ENCODE results near the gene PTGES3L. TPM values are rescaled to one million over a fixed set of nuclear protein-coding genes. Genes with fewer than 3 reads are reported as not detected.
"Not testable (repeated sequence)": the region's sequence is repeated elsewhere in the genome, so short reads cannot be mapped to it uniquely, and the experiment has no call there.

PTGES3L gene
- total and polyA plus RNA-seq, 4 donors, result 2.5 to 6.6 (median 4.4) TPM

- intact Hi-C loops (cut with DNase I), result no loop called here
- no peaks in the 10 kb centered on the region for H3K9me3 ChIP-seq (ENCODE audit: control insufficient read depth, low read length)
- H3K27me3 ChIP-seq (ENCODE audit: control insufficient read depth in 1 of 2, insufficient read depth in 2 of 2, low read length in 1 of 2), result no peaks in the 10 kb centered on the region
- H3K4me3 ChIP-seq (ENCODE audit: low read length in 2 of 2), result no peak overlapping the region
- H3K36me3 ChIP-seq (ENCODE audit: control insufficient read depth in 1 of 2, insufficient read depth in 2 of 2, low read length in 1 of 2), result no peaks in the 10 kb centered on the region
- H3K27ac ChIP-seq (ENCODE audit: low read depth in 1 of 2, low read length in 2 of 2), result no peak overlapping the region
- no peak for ATAC-seq (ENCODE audit: low FRiP score)
- 90% methylated on average over 10 of the region's 10 CpGs for WGBS, 2 donors
- no peak for DNase-seq
- H3K4me1 ChIP-seq (ENCODE audit: control insufficient read depth in 1 of 2, insufficient read depth in 2 of 2, low read length in 2 of 2), result peaks cover 3% of the 10 kb centered on the region in 2 donors
Measured at GRCh38 chr17:42920106-42920900, 59.6 kb downstream of the PTGES3L start.

GRCh38 chr17:42919522-42920077 lies 60.3 kb downstream of the PTGES3L start:
- not testable (repeated sequence) for H3K27me3 ChIP-seq (ENCODE audit: control insufficient read depth in 1 of 2, insufficient read depth in 2 of 2, low read length in 1 of 2); ATAC-seq (ENCODE audit: low FRiP score); H3K27ac ChIP-seq (ENCODE audit: low read depth in 1 of 2, low read length in 2 of 2)

GRCh38 chr17:42918902-42919521 lies 60.9 kb downstream of the PTGES3L start:
- H3K36me3 ChIP-seq (ENCODE audit: control insufficient read depth in 1 of 2, insufficient read depth in 2 of 2, low read length in 1 of 2), result no peaks in the 10 kb centered on the region
- no peaks in the 10 kb centered on the region for H3K27me3 ChIP-seq (ENCODE audit: control insufficient read depth in 1 of 2, insufficient read depth in 2 of 2, low read length in 1 of 2)
- no peak overlapping the region for H3K4me3 ChIP-seq (ENCODE audit: low read length in 2 of 2)
- intact Hi-C loops (cut with DNase I), result no loop called here
- DNase-seq, result no peak
- 33 to 40% methylated on average over 3 of the region's 3 CpGs for WGBS, 2 donors
- H3K4me1 ChIP-seq (ENCODE audit: control insufficient read depth in 1 of 2, insufficient read depth in 2 of 2, low read length in 2 of 2), result peaks cover 3% of the 10 kb centered on the region in 2 donors
- no peak overlapping the region for H3K27ac ChIP-seq (ENCODE audit: low read depth in 1 of 2, low read length in 2 of 2)
- no peaks in the 10 kb centered on the region for H3K9me3 ChIP-seq (ENCODE audit: control insufficient read depth, low read length)
- no peak for ATAC-seq (ENCODE audit: low FRiP score)

More at GRCh38 chr17:42919522-42920077, 60.3 kb downstream of the PTGES3L start:
- H3K36me3 ChIP-seq (ENCODE audit: control insufficient read depth in 1 of 2, insufficient read depth in 2 of 2, low read length in 1 of 2); H3K4me1 ChIP-seq (ENCODE audit: control insufficient read depth in 1 of 2, insufficient read depth in 2 of 2, low read length in 2 of 2); intact Hi-C loops (cut with DNase I); DNase-seq; H3K9me3 ChIP-seq (ENCODE audit: control insufficient read depth, low read length); H3K4me3 ChIP-seq (ENCODE audit: low read length in 2 of 2): not testable (repeated sequence)
- 92 to 95% methylated on average over 10 of the region's 10 CpGs for WGBS, 2 donors

Other genes starting within 250 kb of the PTGES3L start
- gene EZH1, start 235.0 kb downstream of the PTGES3L start, total RNA-seq, result 10 to 100 TPM; 62.5 to 72.4 TPM
- 10 to 100 TPM; 22.4 to 41.7 TPM for gene EZH1, start 235.0 kb downstream of the PTGES3L start, polyA plus RNA-seq
- gene RAMP2, start 218.9 kb downstream of the PTGES3L start, total RNA-seq, result 10 to 100 TPM; 27.1 to 77.7 TPM
- gene RAMP2, start 218.9 kb downstream of the PTGES3L start, polyA plus RNA-seq, result 10 to 100 TPM in 1 of 2 donors, 1 to 10 TPM in 1; 8.1 to 14.5 TPM
- gene VPS25, start 206.6 kb downstream of the PTGES3L start, total RNA-seq, result 10 to 100 TPM; 31.2 to 33.8 TPM
- 10 to 100 TPM; 45.5 to 46.8 TPM for gene VPS25, start 206.6 kb downstream of the PTGES3L start, polyA plus RNA-seq
- under 1 TPM; 0.19 to 0.24 TPM for gene WNK4, start 199.5 kb downstream of the PTGES3L start, total RNA-seq
- 1 to 10 TPM in 1 of 2 donors, not detected in 1; 1.1 TPM for gene WNK4, start 199.5 kb downstream of the PTGES3L start, polyA plus RNA-seq
- gene COA3, start 181.4 kb downstream of the PTGES3L start, total RNA-seq, result 10 to 100 TPM; 31.7 to 34.8 TPM
- 100 to 1,000 TPM in 1 of 2 donors, 10 to 100 TPM in 1; 75.9 to 117 TPM for gene COA3, start 181.4 kb downstream of the PTGES3L start, polyA plus RNA-seq
- under 1 TPM in 1 of 2 donors, not detected in 1; 0.81 TPM for gene CNTD1, start 181.2 kb downstream of the PTGES3L start, total RNA-seq
- 1 to 10 TPM in 1 of 2 donors, under 1 TPM in 1; 0.33 to 2.1 TPM for gene CNTD1, start 181.2 kb downstream of the PTGES3L start, polyA plus RNA-seq
- 10 to 100 TPM; 66.9 to 76.9 TPM for gene BECN1, start 155.8 kb downstream of the PTGES3L start, total RNA-seq
- gene BECN1, start 155.8 kb downstream of the PTGES3L start, polyA plus RNA-seq, result 100 to 1,000 TPM in 1 of 2 donors, 10 to 100 TPM in 1; 67.8 to 105 TPM
- 10 to 100 TPM; 57.7 to 69.8 TPM for gene PSME3, start 146.7 kb downstream of the PTGES3L start, total RNA-seq
- gene PSME3, start 146.7 kb downstream of the PTGES3L start, polyA plus RNA-seq, result 10 to 100 TPM; 41.1 to 58.6 TPM
- gene AOC2, start 135.5 kb downstream of the PTGES3L start, total RNA-seq, result 1 to 10 TPM; 1.8 to 2.6 TPM
- gene AOC2, start 135.5 kb downstream of the PTGES3L start, polyA plus RNA-seq, result under 1 TPM; 0.25 to 0.38 TPM
- gene AOC3, start 128.9 kb downstream of the PTGES3L start, total RNA-seq, result 100 to 1,000 TPM; 270 to 344 TPM
- 100 to 1,000 TPM in 1 of 2 donors, 10 to 100 TPM in 1; 82.1 to 107 TPM for gene AOC3, start 128.9 kb downstream of the PTGES3L start, polyA plus RNA-seq
- gene G6PC1, start 79.3 kb downstream of the PTGES3L start, total RNA-seq, result not detected
- 1 to 10 TPM in 1 of 2 donors, not detected in 1; 3.0 TPM for gene G6PC1, start 79.3 kb downstream of the PTGES3L start, polyA plus RNA-seq
- 10 to 100 TPM; 38.2 to 39.0 TPM for gene AARSD1, start 15.6 kb downstream of the PTGES3L start, total RNA-seq
- gene AARSD1, start 15.6 kb downstream of the PTGES3L start, polyA plus RNA-seq, result 10 to 100 TPM; 30.2 to 87.0 TPM
- 10 to 100 TPM; 10.6 to 16.0 TPM for gene RUNDC1, start 485 bp upstream of the PTGES3L start, total RNA-seq
- gene RUNDC1, start 485 bp upstream of the PTGES3L start, polyA plus RNA-seq, result 1 to 10 TPM; 2.4 to 7.3 TPM
- 100 to 1,000 TPM; 723 to 755 TPM for gene RPL27, start 18.3 kb upstream of the PTGES3L start, total RNA-seq
- 1,000 to 10,000 TPM; 3,011 to 6,939 TPM for gene RPL27, start 18.3 kb upstream of the PTGES3L start, polyA plus RNA-seq
- gene IFI35, start 26.7 kb upstream of the PTGES3L start, total RNA-seq, result 10 to 100 TPM; 24.8 to 35.3 TPM
- 10 to 100 TPM; 34.2 to 45.2 TPM for gene IFI35, start 26.7 kb upstream of the PTGES3L start, polyA plus RNA-seq
- 100 to 1,000 TPM; 165 to 241 TPM for gene VAT1, start 42.3 kb upstream of the PTGES3L start, total RNA-seq
- 10 to 100 TPM; 55.7 to 65.3 TPM for gene VAT1, start 42.3 kb upstream of the PTGES3L start, polyA plus RNA-seq
- 1 to 10 TPM; 1.1 to 2.7 TPM for gene RND2, start 45.2 kb upstream of the PTGES3L start, total RNA-seq
- gene RND2, start 45.2 kb upstream of the PTGES3L start, polyA plus RNA-seq, result 1 to 10 TPM; 2.0 to 3.9 TPM
- 1 to 10 TPM; 4.3 to 6.6 TPM for gene BRCA1, start 145.3 kb upstream of the PTGES3L start, total RNA-seq
- 1 to 10 TPM in 1 of 2 donors, under 1 TPM in 1; 0.38 to 2.1 TPM for gene BRCA1, start 145.3 kb upstream of the PTGES3L start, polyA plus RNA-seq
- 10 to 100 TPM; 93.7 to 99.1 TPM for gene NBR1, start 191.1 kb upstream of the PTGES3L start, total RNA-seq
- 10 to 100 TPM; 52.3 to 55.4 TPM for gene NBR1, start 191.1 kb upstream of the PTGES3L start, polyA plus RNA-seq
- 10 to 100 TPM; 20.2 to 37.2 TPM for gene TMEM106A, start 231.8 kb upstream of the PTGES3L start, total RNA-seq
- 1 to 10 TPM; 2.5 to 5.0 TPM for gene TMEM106A, start 231.8 kb upstream of the PTGES3L start, polyA plus RNA-seq
- gene CCDC200, start 248.5 kb upstream of the PTGES3L start, total RNA-seq, result not detected
- gene CCDC200, start 248.5 kb upstream of the PTGES3L start, polyA plus RNA-seq, result not detected